Esophagus squamous epithelium (tissue), 5 donors: ENCODE results near the gene NAB2. TPM values are rescaled to one million over a fixed set of nuclear protein-coding genes. Genes with fewer than 3 reads are reported as not detected.

Source experiments
- DNase-seq: peaks from one replicate; lab custom pipeline; 2025; lab: John Stamatoyannopoulos, UW
- H3K27ac ChIP-seq, 4 donors: fragments of 200-600 bp; sonication (generic); one replicate each; pipeline ENCODE4 v1.5.1; 2016 to 2019; ENCODE audit warnings: mild to moderate bottlenecking in 1 of 4
- H3K27me3 ChIP-seq, 4 donors: fragments of 200-600 bp; sonication (generic); 1 replicate in 3 of 4; 2 replicates in 1 of 4; pipeline versions ENCODE4 v1.5.1 to v1.6.0; 2017 to 2021; ENCODE audit warnings: antibody characterized with exemption in 1 of 4
- H3K36me3 ChIP-seq, 3 donors: fragments of 200-600 bp; sonication (generic); one replicate each; pipeline ENCODE4 v1.5.1; 2016 to 2019
- H3K4me1 ChIP-seq, 3 donors: fragments of 200-600 bp; sonication (generic); one replicate each; pipeline ENCODE4 v1.5.1; 2017 to 2019
- H3K4me3 ChIP-seq, 4 donors: fragments of 200-600 bp; sonication (generic); 1 replicate in 3 of 4; 2 replicates in 1 of 4; pipeline ENCODE4 v1.5.1; 2016 to 2019; ENCODE audit warnings: mild to moderate bottlenecking in 2 of 4, moderate library complexity in 1 of 4
- H3K9me3 ChIP-seq, 3 donors: fragments of 200-600 bp; sonication (generic); one replicate each; pipeline ENCODE4 v1.5.1; 2016 to 2019
- POLR2A ChIP-seq, 4 donors: fragments of 450-650 bp; IDR thresholded peaks; one replicate each; pipeline ENCODE4 v1.6.1; 2017; ENCODE audit warnings: antibody characterized with exemption in 4 of 4, mild to moderate bottlenecking in 4 of 4, moderate library complexity in 3 of 4
- WGBS, 2 donors: methylation state at CpG; one replicate each; pipeline ENCODE4 v1.1.5; 2018; 5-methylcytosine and 5-hydroxymethylcytosine counted together
- intact Hi-C: fragments of 100-400 bp; cut with DNase I; formaldehyde crosslinking; loops from one replicate; pipeline ENCODE4 v1.15.0; 2022
- total RNA-seq, 4 donors: library from RNA; depleted of rRNA; stranded (reverse); fragments of >200 nt; gene quantifications; one replicate each; pipeline ENCODE4 v1.1.0, GENCODE V29; 2016
- TF ChIP-seq, protein P1 (sequence below), 6 experiments: fragments of 450-650 bp in 4 of 6; fragments of 200-600 bp in 2 of 6; sonication (generic) in 2 of 6; IDR thresholded peaks; one replicate each; pipeline ENCODE4 v1.5.1; 2016 to 2019; ENCODE audit warnings: antibody characterized with exemption in 6 of 6, mild to moderate bottlenecking in 4 of 6, moderate library complexity in 4 of 6
- donor health status: DM: yes; HTN: yes; CAD: no.

The NAB2 gene
- total RNA-seq, 4 donors from 2014 or later: 9.1 to 25.2 (median 13.3) TPM

DNA sequence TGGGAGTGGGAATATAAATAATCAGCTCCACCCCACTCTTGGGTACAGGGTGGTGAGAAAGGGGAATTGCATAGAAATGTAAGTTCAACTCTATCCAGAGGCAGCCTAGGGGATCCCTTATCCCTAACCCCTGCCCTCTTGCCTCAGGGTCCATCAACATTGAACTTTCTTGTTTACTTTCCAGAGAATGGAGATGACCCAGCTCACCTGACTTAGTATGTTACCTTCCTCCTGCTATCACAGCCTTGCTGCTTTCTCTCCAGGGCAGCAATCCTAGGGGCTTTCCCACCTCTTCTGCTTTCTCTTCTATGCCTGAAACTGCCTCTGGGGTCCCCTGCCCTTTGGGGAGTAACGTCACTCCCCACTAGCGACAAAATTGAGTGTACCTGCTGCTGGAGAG, 42.0 kb downstream of the NAB2 start:
- peak overlapping the region in 3 of 4 donors; percentile 75 to 87 (median 78) for H3K4me3 ChIP-seq
- 68 to 69% methylated on average over 2 of the region's 2 CpGs for WGBS, 2 donors
- H3K36me3 ChIP-seq: peaks cover 0 to 17% (median 4%) of the 10 kb centered on the region in 3 donors
- H3K9me3 ChIP-seq: no peaks in the 10 kb centered on the region
- H3K4me1 ChIP-seq: peaks cover 62 to 97% (median 65%) of the 10 kb centered on the region in 3 donors
- peaks cover 0 to 13% (median 0%) of the 10 kb centered on the region in 4 donors for H3K27me3 ChIP-seq
- intact Hi-C loops: no loop called here
- no peak for TF ChIP-seq POLR2A (IDR thresholded peaks at IDR 0.05)
- TF ChIP-seq, protein P1, sequence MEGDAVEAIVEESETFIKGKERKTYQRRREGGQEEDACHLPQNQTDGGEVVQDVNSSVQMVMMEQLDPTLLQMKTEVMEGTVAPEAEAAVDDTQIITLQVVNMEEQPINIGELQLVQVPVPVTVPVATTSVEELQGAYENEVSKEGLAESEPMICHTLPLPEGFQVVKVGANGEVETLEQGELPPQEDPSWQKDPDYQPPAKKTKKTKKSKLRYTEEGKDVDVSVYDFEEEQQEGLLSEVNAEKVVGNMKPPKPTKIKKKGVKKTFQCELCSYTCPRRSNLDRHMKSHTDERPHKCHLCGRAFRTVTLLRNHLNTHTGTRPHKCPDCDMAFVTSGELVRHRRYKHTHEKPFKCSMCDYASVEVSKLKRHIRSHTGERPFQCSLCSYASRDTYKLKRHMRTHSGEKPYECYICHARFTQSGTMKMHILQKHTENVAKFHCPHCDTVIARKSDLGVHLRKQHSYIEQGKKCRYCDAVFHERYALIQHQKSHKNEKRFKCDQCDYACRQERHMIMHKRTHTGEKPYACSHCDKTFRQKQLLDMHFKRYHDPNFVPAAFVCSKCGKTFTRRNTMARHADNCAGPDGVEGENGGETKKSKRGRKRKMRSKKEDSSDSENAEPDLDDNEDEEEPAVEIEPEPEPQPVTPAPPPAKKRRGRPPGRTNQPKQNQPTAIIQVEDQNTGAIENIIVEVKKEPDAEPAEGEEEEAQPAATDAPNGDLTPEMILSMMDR (IDR thresholded peaks at IDR 0.05): no peak
- peak overlapping the region; percentile 97 to 100 (median 98) for H3K27ac ChIP-seq
- no peak for DNase-seq

DNA sequence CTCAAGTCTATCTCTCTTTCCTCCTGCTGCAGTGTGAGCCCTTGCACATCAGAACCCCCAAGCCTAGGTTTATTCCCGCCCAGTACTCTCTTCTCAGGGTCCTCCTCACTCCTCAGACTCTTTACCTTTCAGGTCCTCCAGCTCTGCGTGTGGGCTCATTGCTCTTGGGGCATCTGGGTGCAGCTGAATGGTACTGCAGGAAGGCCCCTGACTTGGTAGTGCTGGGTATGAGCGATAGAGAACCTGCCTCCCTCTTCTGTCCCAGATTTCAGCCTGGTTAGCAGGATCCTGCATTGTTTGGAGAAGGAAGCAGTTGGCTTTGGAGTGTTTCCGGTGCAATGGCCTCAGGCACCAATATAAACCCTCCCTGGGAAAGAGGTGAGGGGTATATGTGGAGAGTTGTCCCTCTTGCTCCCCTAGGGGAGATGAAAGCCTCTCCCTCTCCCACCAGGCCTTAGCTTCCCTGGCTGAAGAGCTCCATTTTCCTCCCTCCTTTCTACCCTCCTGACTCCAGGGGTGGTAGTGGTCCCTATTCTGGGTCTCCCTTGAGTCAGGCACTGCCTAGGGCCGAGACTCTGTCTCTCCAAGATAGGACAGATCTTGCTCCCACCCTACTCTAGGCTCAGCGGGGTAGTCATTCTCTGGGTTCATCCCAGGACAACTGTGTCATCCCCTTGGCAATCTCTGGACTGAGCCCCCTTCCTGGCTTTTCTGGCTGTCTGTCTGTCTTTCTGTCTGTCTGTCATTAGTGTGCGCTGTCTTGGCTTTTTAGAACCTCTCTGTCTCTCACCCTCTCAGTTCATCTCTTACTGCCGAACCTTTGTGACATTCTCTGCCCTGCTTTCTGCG, 43.2 kb downstream of the NAB2 start:
- intact Hi-C loops: no loop called here
- peaks cover 0 to 18% (median 4%) of the 10 kb centered on the region in 3 donors for H3K36me3 ChIP-seq
- TF ChIP-seq, protein P1 (IDR thresholded peaks at IDR 0.05): no peak
- TF ChIP-seq POLR2A (IDR thresholded peaks at IDR 0.05): no peak
- peak overlapping the region; percentile 16 to 100 (median 98) for H3K27ac ChIP-seq
- no peak for DNase-seq
- H3K27me3 ChIP-seq: peaks cover 0 to 13% (median 0%) of the 10 kb centered on the region in 4 donors
- WGBS, 2 donors: 53 to 66% methylated on average over 8 to 9 of the region's 9 CpGs
- H3K4me3 ChIP-seq: peak overlapping the region in 2 of 4 donors; percentile 7 to 78
- peaks cover 55 to 98% (median 60%) of the 10 kb centered on the region in 3 donors for H3K4me1 ChIP-seq
- no peaks in the 10 kb centered on the region for H3K9me3 ChIP-seq

DNA sequence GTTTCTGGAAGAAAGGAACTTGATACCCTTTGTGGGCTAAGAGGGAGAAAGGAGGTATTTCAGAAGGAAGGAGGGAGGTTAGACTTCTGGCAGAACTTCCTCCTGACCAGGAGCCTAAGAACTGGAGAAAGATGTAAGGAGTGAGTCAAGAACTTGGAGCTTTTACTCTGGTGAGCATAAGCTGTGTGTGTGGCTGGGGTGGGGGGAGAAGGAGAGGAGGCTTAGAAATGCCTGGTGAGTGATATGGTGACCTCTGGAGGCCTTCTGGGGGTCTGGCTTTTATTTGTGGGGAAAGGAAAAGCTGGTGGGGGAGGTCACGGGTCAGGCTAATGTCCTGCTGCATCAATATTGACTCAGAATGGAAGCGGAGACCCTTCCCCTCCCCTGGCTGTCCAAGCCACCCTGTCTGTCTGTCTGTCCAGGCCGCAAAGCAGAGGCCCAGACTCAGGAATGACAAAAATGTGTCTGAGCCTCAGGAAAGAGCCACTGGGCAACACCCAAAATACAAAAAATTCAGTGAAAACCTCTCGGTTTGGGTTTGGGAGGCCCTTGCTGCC, 44.2 kb downstream of the NAB2 start:
- intact Hi-C loops: no loop called here
- TF ChIP-seq, protein P1 (IDR thresholded peaks at IDR 0.05): no peak
- no peak for TF ChIP-seq POLR2A (IDR thresholded peaks at IDR 0.05)
- H3K4me3 ChIP-seq: peak overlapping the region in 2 of 4 donors; percentile 6 to 78
- peaks cover 0 to 13% (median 0%) of the 10 kb centered on the region in 4 donors for H3K27me3 ChIP-seq
- no peaks in the 10 kb centered on the region for H3K9me3 ChIP-seq
- H3K4me1 ChIP-seq: peaks cover 52 to 98% (median 59%) of the 10 kb centered on the region in 3 donors
- H3K36me3 ChIP-seq: peaks cover 0 to 28% (median 4%) of the 10 kb centered on the region in 3 donors
- H3K27ac ChIP-seq: peak overlapping the region; percentile 16 to 100 (median 98)
- no peak for DNase-seq
- WGBS, 2 donors: 59 to 72% methylated on average over 3 to 4 of the region's 4 CpGs

DNA sequence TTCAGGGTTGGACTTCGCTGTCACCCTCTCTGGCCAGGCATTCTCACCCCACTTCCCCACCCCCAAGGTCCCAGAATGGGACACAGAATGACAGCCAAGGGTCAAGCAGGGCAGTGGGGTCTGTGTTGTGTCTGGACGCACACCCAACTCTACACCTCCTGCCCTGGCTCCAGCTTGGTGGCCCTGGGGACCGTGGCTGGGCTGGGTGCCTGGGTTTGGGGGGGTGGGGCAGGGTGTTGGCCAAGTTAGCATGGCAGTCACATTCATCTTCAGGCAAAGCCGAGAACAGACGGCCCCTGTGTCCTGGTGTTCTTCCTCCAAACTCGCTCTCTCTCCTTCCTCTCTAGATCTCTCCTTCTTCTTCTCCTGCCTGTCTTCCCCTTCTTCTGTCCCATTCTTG, 45.0 kb downstream of the NAB2 start:
- Histone ChIP-seq H3K27me3 (peaks cover 0 to 7% (median 0%) of the 10 kb centered on the region in 4 donors), H3K4me1 (peaks cover 46 to 100% (median 59%) of the 10 kb centered on the region in 3 donors), H3K9me3 (no peaks in the 10 kb centered on the region), H3K36me3 (peaks cover 0 to 36% (median 4%) of the 10 kb centered on the region in 3 donors), H3K27ac (peak overlapping the region; percentile 46 to 100 (median 98)), H3K4me3 (peak overlapping the region in 1 of 4 donors; percentile 78)
- no peak for DNase-seq
- intact Hi-C loops: no loop called here
- 54 to 62% methylated on average over 3 to 6 of the region's 6 CpGs for WGBS, 2 donors
- peak in 1 of 4 donors; percentile 6 for TF ChIP-seq POLR2A (IDR thresholded peaks at IDR 0.05)
- TF ChIP-seq, protein P1 (IDR thresholded peaks at IDR 0.05): no peak
